HG02588 (cell line): ENCODE measurements around the gene DHX8.

Experiments used
- ATAC-seq: cut with Tn5 transposase; IDR thresholded peaks from one replicate; pipeline ENCODE4 v1.9.1; 2021; ENCODE audit warnings: mild to moderate bottlenecking, moderate library complexity; ENCODE audit not compliant: unreplicated experiment

The DHX8 gene

DNA sequence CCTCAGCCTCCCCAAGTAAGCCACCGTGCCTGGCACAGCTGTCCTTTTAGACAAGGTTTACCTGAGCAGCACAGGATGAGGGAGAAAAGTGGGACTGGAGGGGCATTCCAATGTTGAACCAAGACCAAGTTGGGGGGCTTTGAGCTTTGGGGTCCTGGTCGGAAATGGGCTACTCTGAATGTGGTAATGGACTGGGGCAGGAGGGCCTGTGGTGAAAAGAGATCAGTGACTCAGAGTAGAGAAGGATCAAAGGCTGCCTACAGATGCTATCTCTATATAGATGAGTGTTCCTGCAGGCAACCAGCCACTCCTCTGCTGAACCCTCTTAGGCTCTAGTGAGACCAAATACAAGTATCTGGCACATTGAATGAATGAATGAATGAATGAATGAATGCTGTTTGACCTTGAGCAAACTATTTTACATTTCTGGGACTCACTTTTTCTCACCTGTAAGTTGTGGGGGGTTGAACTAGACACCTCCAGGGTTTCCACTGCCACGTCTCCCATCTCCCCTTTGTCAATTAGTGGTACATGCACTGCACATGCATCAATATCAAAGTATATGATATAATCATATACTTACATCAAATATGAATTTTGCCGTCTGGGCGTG is 88.7 kb downstream of the DHX8 start:
- ATAC-seq = no peak

- no peak for ATAC-seq
Measured at GRCh38 chr17:43573579-43574321, 90.0 kb downstream of the DHX8 start.

DNA sequence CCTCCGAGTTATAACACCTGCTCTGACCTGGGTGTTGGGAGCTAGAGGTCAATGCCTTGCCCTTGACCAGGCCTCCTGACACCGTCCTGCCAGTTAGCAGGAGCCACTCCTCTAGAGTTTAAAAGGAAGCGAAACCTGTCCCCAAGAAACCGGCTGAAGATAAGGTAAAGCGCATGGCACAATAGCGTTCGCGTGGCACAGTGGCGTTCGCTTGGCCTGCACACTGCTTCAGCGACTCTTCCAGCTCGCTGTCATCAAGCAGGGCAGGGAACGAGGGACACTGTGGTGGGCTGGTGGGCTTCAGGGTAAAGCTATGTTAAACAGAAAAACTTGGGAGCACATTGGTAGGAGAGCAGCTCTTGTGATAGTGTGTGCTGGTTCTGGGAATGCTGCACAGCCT is 90.6 kb downstream of the DHX8 start:
- no peak for ATAC-seq

- ATAC-seq = no peak
Measured at GRCh38 chr17:43574896-43575525, 91.2 kb downstream of the DHX8 start.
